Esophagus squamous epithelium (tissue), 5 donors: ENCODE results near the gene C2. TPM values are rescaled to one million over a fixed set of nuclear protein-coding genes. Genes with fewer than 3 reads are reported as not detected.
A peak's percentile ranks its signal among the peaks of the same experiment; 100 is the strongest.

Source experiments
- DNase-seq: peaks from one replicate; lab custom pipeline; 2025; lab: John Stamatoyannopoulos, UW
- H3K27ac ChIP-seq, 4 donors: fragments of 200-600 bp; sonication (generic); one replicate each; pipeline ENCODE4 v1.5.1; 2016 to 2019; ENCODE audit warnings: mild to moderate bottlenecking in 1 of 4
- H3K27me3 ChIP-seq, 4 donors: fragments of 200-600 bp; sonication (generic); 1 replicate in 3 of 4; 2 replicates in 1 of 4; pipeline versions ENCODE4 v1.5.1 to v1.6.0; 2017 to 2021; ENCODE audit warnings: antibody characterized with exemption in 1 of 4
- H3K36me3 ChIP-seq, 3 donors: fragments of 200-600 bp; sonication (generic); one replicate each; pipeline ENCODE4 v1.5.1; 2016 to 2019
- H3K4me1 ChIP-seq, 3 donors: fragments of 200-600 bp; sonication (generic); one replicate each; pipeline ENCODE4 v1.5.1; 2017 to 2019
- H3K4me3 ChIP-seq, 4 donors: fragments of 200-600 bp; sonication (generic); 1 replicate in 3 of 4; 2 replicates in 1 of 4; pipeline ENCODE4 v1.5.1; 2016 to 2019; ENCODE audit warnings: mild to moderate bottlenecking in 2 of 4, moderate library complexity in 1 of 4
- H3K9me3 ChIP-seq, 3 donors: fragments of 200-600 bp; sonication (generic); one replicate each; pipeline ENCODE4 v1.5.1; 2016 to 2019
- POLR2A ChIP-seq, 4 donors: fragments of 450-650 bp; IDR thresholded peaks; one replicate each; pipeline ENCODE4 v1.6.1; 2017; ENCODE audit warnings: antibody characterized with exemption in 4 of 4, mild to moderate bottlenecking in 4 of 4, moderate library complexity in 3 of 4
- WGBS, 2 donors: methylation state at CpG; one replicate each; pipeline ENCODE4 v1.1.5; 2018; 5-methylcytosine and 5-hydroxymethylcytosine counted together
- intact Hi-C: fragments of 100-400 bp; cut with DNase I; formaldehyde crosslinking; loops from one replicate; pipeline ENCODE4 v1.15.0; 2022
- total RNA-seq, 4 donors: library from RNA; depleted of rRNA; stranded (reverse); fragments of >200 nt; gene quantifications; one replicate each; pipeline ENCODE4 v1.1.0, GENCODE V29; 2016
- TF ChIP-seq, protein P1 (sequence below), 6 experiments: fragments of 450-650 bp in 4 of 6; fragments of 200-600 bp in 2 of 6; sonication (generic) in 2 of 6; IDR thresholded peaks; one replicate each; pipeline ENCODE4 v1.5.1; 2016 to 2019; ENCODE audit warnings: antibody characterized with exemption in 6 of 6, mild to moderate bottlenecking in 4 of 6, moderate library complexity in 4 of 6
- donor health status: DM: yes; HTN: yes; CAD: no.

The C2 gene
- total RNA-seq, 4 donors from 2014 or later = 1.1 to 15.2 (median 6.4) TPM

DNA sequence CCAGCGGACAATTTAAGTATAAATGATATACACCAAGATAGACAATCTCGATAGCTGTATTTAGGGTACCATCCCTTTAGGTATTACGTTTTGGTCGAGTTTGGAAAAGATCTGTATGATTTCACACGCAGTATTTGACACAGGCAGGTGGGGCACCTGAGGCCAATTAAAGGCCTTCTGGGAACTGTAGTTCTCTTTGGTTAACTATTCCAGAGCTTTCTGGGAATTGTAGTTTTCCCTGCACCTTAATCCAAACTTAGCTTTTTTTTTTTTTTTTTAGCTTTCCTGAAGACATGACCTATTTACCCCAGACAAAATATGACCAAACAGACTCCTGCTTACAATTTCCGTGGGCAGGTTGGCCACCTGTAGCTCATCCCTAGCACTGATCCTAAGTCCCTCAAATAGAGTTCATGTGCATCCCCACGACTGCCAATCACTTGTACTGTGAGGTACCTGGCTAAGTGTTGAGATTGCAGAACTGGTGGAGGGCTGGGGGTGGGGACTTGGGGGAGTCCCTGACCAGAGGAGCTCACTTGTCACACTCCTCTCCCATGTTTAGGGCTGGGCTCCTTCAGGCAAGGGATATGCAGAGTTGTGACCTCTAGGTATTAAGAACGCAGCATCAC lies 29.0 kb upstream of the C2 start:
- Histone ChIP-seq H3K27ac (peak overlapping the region; percentile 81 to 98 (median 86)), H3K36me3 (peaks cover 0 to 30% (median 0%) of the 10 kb centered on the region in 3 donors), H3K27me3 (no peaks in the 10 kb centered on the region), H3K4me1 (peaks cover 28 to 62% (median 29%) of the 10 kb centered on the region in 3 donors), H3K9me3 (no peaks in the 10 kb centered on the region), H3K4me3 (peak overlapping the region; percentile 79 to 98 (median 96))
- 13 to 16% methylated on average over 8 of the region's 8 CpGs for WGBS, 2 donors
- intact Hi-C loops = no loop called here
- TF ChIP-seq POLR2A (IDR thresholded peaks at IDR 0.05) = peak in 1 of 4 donors; percentile 22
- TF ChIP-seq, protein P1, sequence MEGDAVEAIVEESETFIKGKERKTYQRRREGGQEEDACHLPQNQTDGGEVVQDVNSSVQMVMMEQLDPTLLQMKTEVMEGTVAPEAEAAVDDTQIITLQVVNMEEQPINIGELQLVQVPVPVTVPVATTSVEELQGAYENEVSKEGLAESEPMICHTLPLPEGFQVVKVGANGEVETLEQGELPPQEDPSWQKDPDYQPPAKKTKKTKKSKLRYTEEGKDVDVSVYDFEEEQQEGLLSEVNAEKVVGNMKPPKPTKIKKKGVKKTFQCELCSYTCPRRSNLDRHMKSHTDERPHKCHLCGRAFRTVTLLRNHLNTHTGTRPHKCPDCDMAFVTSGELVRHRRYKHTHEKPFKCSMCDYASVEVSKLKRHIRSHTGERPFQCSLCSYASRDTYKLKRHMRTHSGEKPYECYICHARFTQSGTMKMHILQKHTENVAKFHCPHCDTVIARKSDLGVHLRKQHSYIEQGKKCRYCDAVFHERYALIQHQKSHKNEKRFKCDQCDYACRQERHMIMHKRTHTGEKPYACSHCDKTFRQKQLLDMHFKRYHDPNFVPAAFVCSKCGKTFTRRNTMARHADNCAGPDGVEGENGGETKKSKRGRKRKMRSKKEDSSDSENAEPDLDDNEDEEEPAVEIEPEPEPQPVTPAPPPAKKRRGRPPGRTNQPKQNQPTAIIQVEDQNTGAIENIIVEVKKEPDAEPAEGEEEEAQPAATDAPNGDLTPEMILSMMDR (IDR thresholded peaks at IDR 0.05) = no peak
- no peak for DNase-seq

DNA sequence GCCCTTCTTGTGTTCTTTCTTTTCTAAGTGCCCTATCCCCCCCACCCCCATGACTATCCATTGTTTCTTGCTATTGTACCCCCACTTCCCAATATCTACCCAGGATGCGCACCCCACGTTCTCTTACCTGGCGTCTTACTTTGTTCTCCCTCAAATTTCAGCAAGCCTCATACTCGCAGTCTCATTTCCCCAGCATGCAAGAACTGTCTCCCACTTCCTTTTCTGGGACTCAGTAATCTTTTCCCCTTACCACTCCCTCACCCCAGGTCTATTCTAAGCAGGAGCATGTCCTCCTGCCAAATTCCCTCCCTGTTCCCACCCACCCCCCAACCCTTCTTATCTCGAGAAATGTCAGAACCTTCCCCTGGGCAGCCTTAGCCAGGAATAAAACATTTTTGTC lies 28.3 kb upstream of the C2 start:
- Histone ChIP-seq H3K4me1 (peaks cover 28 to 68% (median 29%) of the 10 kb centered on the region in 3 donors), H3K9me3 (no peaks in the 10 kb centered on the region), H3K27me3 (no peaks in the 10 kb centered on the region), H3K4me3 (no peak overlapping the region), H3K27ac (peak overlapping the region in 1 of 4 donors; percentile 98), H3K36me3 (peaks cover 0 to 23% (median 0%) of the 10 kb centered on the region in 3 donors)
- intact Hi-C loops = no loop called here
- no peak for TF ChIP-seq POLR2A (IDR thresholded peaks at IDR 0.05)
- TF ChIP-seq, protein P1 (IDR thresholded peaks at IDR 0.05) = no peak
- DNase-seq = no peak
- WGBS, 2 donors = 67 to 79% methylated on average over 5 of the region's 5 CpGs

DNA sequence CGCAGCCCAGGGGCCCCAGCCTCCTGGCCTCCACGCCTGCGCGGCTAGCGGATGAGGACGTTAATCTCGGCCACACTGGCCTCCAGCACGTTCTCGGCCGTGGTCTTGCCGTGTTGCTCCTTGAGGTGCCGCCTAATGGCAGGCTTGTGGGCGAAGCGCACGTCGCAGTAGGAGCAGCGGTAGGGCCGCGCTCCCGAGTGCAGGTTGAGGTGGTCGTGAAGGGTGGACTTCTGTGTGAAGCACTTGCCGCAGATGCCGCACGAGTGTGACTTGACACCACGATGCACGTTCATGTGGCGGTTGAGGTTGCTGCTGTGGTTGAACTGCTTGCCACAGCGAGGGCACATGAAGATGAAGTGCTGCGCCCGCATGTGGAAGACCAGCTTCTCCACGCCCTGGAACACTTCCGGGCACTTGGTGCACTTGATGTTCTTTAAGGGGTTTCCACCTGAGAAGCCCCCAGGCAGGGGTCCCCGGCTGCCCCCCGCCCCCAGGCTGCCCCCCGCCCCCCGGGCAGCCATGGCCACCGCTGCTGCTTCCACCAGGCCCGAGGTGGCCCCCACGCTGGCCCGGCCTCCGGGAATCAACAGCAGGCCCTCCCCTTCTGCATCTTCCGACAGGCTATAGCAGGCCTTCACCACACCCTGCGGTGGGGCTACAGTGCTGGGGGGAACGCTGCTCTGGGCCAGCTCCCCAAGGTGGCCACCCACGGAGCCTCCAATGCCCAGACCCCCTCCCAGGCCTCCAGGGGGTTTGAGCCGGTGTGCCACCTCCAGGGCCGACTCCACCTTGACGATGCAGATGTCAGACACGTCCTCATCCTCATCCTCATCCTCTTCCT lies 27.4 kb upstream of the C2 start:
- peak overlapping the region in 2 of 4 donors; percentile 89 to 92 for H3K27ac ChIP-seq

DNA sequence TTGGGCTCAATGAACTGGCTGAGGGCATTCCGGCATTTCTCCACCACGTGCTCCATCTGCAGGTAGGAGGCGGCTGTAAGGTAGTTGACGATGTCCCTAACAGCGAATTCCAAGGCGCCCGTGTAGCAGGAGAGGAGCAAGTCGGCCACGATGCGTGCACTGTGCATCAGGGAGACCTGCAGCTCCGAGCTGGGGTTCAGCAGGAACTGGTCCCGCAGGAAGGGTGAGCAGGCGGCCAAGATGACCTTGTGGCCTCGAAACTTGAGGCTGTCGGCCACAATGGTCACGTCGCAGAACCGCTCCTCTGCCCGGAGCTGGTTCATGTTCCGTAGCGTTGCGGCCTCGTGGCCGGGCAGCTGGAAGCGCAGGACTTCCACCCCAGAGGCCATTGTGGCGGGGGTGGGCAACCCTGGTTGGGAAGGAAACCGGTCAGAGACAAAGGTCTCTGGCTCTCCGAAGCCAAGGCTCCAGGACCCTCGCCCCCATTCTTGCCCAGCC lies 26.6 kb upstream of the C2 start:
- intact Hi-C loops = loop anchor here (5.0 kb wide), 1 partner anchor 51 kb away; no protein-coding TSS in a partner anchor
- TF ChIP-seq, protein P1 (IDR thresholded peaks at IDR 0.05) = no peak
- TF ChIP-seq POLR2A (IDR thresholded peaks at IDR 0.05) = peak in 1 of 4 donors; percentile 15
- WGBS, 2 donors = 10 to 12% methylated on average over 2 to 9 of the region's 29 CpGs
- no peak for DNase-seq
- Histone ChIP-seq H3K4me3 (peak overlapping the region; percentile 51 to 82 (median 70)), H3K4me1 (peaks cover 28 to 67% (median 29%) of the 10 kb centered on the region in 3 donors), H3K27me3 (no peaks in the 10 kb centered on the region), H3K9me3 (no peaks in the 10 kb centered on the region), H3K27ac (peak overlapping the region; percentile 77 to 92 (median 88)), H3K36me3 (peaks cover 0 to 5% (median 0%) of the 10 kb centered on the region in 3 donors)

More for the DNA sequence above, 27.4 kb upstream of the C2 start:
- H3K4me1 ChIP-seq = peaks cover 28 to 68% (median 29%) of the 10 kb centered on the region in 3 donors
- TF ChIP-seq, protein P1 (IDR thresholded peaks at IDR 0.05) = no peak
- TF ChIP-seq POLR2A (IDR thresholded peaks at IDR 0.05) = no peak
- H3K36me3 ChIP-seq = peaks cover 0 to 14% (median 0%) of the 10 kb centered on the region in 3 donors
- no peak overlapping the region for H3K4me3 ChIP-seq
- H3K27me3 ChIP-seq = no peaks in the 10 kb centered on the region
- 67 to 73% methylated on average over 7 to 15 of the region's 49 CpGs for WGBS, 2 donors
- DNase-seq = no peak
- intact Hi-C loops = loop anchor here (5.0 kb wide), 1 partner anchor 52 kb away; no protein-coding TSS in a partner anchor
- H3K9me3 ChIP-seq = no peaks in the 10 kb centered on the region
